ENCODE data around the gene HPCA.
A peak's percentile ranks its signal among the peaks of the same experiment; 100 is the strongest.

The HPCA gene

DNA sequence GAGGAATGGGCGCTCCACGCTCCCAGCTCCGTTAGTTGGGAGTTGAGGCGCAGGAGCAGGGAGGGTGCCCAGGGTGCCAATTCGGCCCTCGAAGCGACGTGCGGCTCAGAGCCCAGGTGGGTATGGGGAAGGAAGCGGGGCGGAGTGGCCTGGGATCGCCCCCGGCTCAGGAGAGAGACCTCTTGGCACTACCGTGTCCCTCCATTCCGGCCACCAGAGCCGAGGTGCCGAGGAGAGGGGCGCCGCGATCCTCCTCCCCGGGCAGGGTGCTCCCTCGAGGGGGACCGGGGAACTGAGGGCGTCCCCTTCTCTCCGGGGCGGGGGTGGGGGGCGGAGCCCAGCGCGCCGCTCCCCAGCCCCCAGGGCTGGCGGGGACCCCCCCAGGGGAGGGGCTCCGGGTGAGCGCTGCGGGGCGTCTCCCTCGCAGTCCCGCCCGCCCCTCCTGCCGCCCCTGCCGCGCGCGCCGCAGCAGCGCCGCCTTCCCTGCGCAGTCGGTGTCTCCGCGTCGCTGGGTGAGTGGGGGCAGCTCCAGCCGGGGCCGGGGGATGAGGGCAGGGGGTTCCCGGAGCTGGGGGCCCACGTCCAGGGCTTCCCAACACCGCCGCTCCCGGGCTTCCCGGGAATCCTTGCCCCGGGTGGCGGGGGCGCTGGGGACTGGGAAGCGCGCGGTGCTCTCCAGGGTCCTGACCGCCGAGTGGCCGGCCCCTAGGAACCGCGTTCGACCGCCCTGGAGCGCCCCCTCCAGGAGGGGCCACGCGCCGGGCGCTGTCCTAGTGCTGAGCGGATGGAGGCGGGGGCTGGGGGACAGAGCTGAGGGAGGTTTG lies at the start of gene HPCA:
Gene HPCA, plus strand, starts transcription at position 488 of the 824 bp plus-strand sequence. CDS start 2,408 bp downstream, outside the sequence.
- Histone ChIP-seq H3K27ac (ENCODE audit: low read depth, low read length) (no peak within 1 kb of the TSS), H3K4me3 (ENCODE audit: insufficient read depth, low read length, poor library complexity, severe bottlenecking) (no peak within 1 kb of the TSS), H3K79me2 (ENCODE audit: insufficient read depth, low read length) (no peaks in the 10 kb centered on the region), H2AFZ (ENCODE audit: low read depth, low read length, severe bottlenecking) (no peak within 1 kb of the TSS), H3F3A (ENCODE audit: insufficient read depth) (no peaks in the 10 kb centered on the region), H3K27me3 (ENCODE audit: low read length) (no peaks in the 10 kb centered on the region), H3K36me3 (ENCODE audit: low read length) (no peaks in the 10 kb centered on the region), H3K4me2 (ENCODE audit: low read depth, low read length, poor library complexity, severe bottlenecking) (no peak within 1 kb of the TSS), H4K20me1 (ENCODE audit: low read depth, low read length) (no peaks in the 10 kb centered on the region), H3K9ac (ENCODE audit: low read length) (no peak within 1 kb of the TSS), H3K9me3 (ENCODE audit: insufficient read depth, low read length) (no peaks in the 10 kb centered on the region), H3K9me2 (replicated peaks; ENCODE audit: insufficient read depth, low read length) (no peaks in the 10 kb centered on the region)
- no peak for TF ChIP-seq EZH2phosphoT487 (conservative IDR thresholded peaks at IDR 0.05; ENCODE audit: low read length)
- TF ChIP-seq, protein P1, sequence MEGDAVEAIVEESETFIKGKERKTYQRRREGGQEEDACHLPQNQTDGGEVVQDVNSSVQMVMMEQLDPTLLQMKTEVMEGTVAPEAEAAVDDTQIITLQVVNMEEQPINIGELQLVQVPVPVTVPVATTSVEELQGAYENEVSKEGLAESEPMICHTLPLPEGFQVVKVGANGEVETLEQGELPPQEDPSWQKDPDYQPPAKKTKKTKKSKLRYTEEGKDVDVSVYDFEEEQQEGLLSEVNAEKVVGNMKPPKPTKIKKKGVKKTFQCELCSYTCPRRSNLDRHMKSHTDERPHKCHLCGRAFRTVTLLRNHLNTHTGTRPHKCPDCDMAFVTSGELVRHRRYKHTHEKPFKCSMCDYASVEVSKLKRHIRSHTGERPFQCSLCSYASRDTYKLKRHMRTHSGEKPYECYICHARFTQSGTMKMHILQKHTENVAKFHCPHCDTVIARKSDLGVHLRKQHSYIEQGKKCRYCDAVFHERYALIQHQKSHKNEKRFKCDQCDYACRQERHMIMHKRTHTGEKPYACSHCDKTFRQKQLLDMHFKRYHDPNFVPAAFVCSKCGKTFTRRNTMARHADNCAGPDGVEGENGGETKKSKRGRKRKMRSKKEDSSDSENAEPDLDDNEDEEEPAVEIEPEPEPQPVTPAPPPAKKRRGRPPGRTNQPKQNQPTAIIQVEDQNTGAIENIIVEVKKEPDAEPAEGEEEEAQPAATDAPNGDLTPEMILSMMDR (IDR thresholded peaks at IDR 0.05; ENCODE audit: insufficient read depth, low read length, poor library complexity, severe bottlenecking), result peak; percentile 22

DNA sequence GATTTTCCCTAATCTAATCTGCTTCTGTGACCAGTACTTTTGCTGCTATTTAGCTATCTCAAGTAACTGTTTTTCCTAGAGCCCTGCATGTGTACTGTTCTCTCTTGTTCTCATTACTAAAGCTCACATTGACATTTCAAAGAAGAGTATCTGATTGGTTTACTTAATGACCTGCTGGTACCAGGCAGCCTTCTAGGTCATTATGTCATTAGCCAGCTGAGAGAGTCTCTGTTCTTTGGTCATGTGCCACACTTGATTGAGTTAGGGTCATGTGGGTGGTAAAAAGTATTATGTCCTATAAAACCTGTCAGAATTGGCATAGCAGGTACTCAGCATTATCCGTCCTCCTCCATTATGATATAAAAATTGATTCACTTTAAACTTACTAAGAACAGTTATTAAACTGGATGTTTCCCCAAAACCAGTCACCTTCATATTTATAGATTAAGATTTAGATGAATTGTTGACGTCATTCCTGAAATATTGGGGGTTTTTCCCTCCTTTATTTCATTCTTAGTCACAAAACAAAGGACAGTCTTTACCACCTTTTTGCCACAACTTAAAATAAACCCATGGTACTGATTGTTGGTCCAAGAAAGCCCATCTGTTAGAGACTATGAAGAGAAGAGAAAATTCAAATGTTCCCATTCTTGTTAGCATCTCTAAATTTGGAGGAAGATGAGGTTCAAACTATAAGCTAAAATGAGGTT lies 37.8 kb upstream of the HPCA start:
- Histone ChIP-seq H3K36me3 (ENCODE audit: low read length) (no peaks in the 10 kb centered on the region), H3K27me3 (ENCODE audit: low read length) (no peaks in the 10 kb centered on the region), H3K9ac (ENCODE audit: low read length) (no peak overlapping the region), H3K27ac (ENCODE audit: low read depth, low read length) (no peak overlapping the region), H3K4me3 (ENCODE audit: insufficient read depth, low read length, poor library complexity, severe bottlenecking) (no peak overlapping the region), H3K79me2 (ENCODE audit: insufficient read depth, low read length) (no peaks in the 10 kb centered on the region), H3K4me2 (ENCODE audit: low read depth, low read length, poor library complexity, severe bottlenecking) (no peak overlapping the region), H3K9me3 (ENCODE audit: insufficient read depth, low read length) (no peaks in the 10 kb centered on the region), H4K20me1 (ENCODE audit: low read depth, low read length) (no peaks in the 10 kb centered on the region), H3F3A (ENCODE audit: insufficient read depth) (no peaks in the 10 kb centered on the region), H3K9me2 (replicated peaks; ENCODE audit: insufficient read depth, low read length) (no peaks in the 10 kb centered on the region), H2AFZ (ENCODE audit: low read depth, low read length, severe bottlenecking) (no peak overlapping the region)
- TF ChIP-seq, protein P1 (IDR thresholded peaks at IDR 0.05; ENCODE audit: insufficient read depth, low read length, poor library complexity, severe bottlenecking), result no peak
- no peak for TF ChIP-seq EZH2phosphoT487 (conservative IDR thresholded peaks at IDR 0.05; ENCODE audit: low read length)

DNA sequence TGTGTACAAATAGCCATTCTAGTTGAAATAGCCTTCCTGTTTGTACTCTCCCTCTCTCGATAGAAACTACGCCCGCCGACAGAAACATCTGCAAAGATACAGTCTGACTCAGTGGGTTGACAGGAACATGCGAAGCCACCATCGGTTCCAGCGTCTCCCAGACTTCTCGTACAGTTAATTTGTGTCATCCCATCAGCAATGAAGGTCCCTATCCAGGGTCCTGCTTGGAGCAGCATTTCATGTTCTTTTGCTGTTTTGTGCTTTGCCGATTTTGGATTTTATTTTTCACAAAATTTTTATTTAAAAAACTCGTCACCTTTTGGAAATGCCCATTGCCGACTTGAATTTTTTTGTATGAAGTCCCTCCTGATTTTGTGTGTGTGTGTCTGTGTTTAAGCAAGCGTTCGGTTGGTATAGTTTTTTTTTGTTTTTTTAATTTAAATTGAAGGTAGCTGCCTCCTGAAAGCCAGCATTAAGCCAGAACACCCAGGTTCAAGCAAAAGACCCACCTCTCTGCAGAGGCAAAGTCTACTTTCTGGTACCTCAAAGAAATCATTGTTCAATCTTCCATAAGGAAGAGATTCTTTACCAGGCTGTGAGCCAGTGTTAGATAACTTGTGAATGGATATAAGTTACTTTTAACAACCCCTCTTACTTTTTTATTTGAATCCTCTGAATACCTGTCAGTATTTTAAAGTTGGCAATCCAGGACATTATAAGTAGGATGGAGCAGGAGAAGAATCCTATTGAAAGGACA lies 30.3 kb upstream of the HPCA start:
- H3K4me2 ChIP-seq (ENCODE audit: low read depth, low read length, poor library complexity, severe bottlenecking), result no peak overlapping the region
- H3K36me3 ChIP-seq (ENCODE audit: low read length), result peaks cover 8% of the 10 kb centered on the region; the same call in 1 of the 2 replicates
- no peak overlapping the region for H3K9ac ChIP-seq (ENCODE audit: low read length)
- H4K20me1 ChIP-seq (ENCODE audit: low read depth, low read length), result no peaks in the 10 kb centered on the region
- no peak overlapping the region for H3K4me3 ChIP-seq (ENCODE audit: insufficient read depth, low read length, poor library complexity, severe bottlenecking)
- TF ChIP-seq, protein P1 (IDR thresholded peaks at IDR 0.05; ENCODE audit: insufficient read depth, low read length, poor library complexity, severe bottlenecking), result no peak
- TF ChIP-seq EZH2phosphoT487 (conservative IDR thresholded peaks at IDR 0.05; ENCODE audit: low read length), result no peak
- H3K27ac ChIP-seq (ENCODE audit: low read depth, low read length), result no peak overlapping the region
- H3K79me2 ChIP-seq (ENCODE audit: insufficient read depth, low read length), result no peaks in the 10 kb centered on the region
- no peaks in the 10 kb centered on the region for H3K9me2 ChIP-seq (replicated peaks; ENCODE audit: insufficient read depth, low read length)
- H3F3A ChIP-seq (ENCODE audit: insufficient read depth), result no peaks in the 10 kb centered on the region
- H3K9me3 ChIP-seq (ENCODE audit: insufficient read depth, low read length), result no peaks in the 10 kb centered on the region
- H3K27me3 ChIP-seq (ENCODE audit: low read length), result no peaks in the 10 kb centered on the region
- H2AFZ ChIP-seq (ENCODE audit: low read depth, low read length, severe bottlenecking), result no peak overlapping the region

Measured in SU-DHL-6 (cell line).